H9 (cell line): Measurements from ENCODE around the gene TRHDE. TPM values are rescaled to one million over a fixed set of nuclear protein-coding genes. Genes with fewer than 3 reads are reported as not detected.

Source experiments
- DNase-seq: peaks from one replicate; pipeline ENCODE4 v3.0.0-alpha.2; 2017
- H2AFZ ChIP-seq: one replicate; pipeline ENCODE4 v1.6.1; 2013; ENCODE audit warnings: mild to moderate bottlenecking, low read length, control low read depth, moderate library complexity
- H2AK5ac ChIP-seq: 2 replicates; pipeline ENCODE4 v1.6.1; 2013; ENCODE audit warnings: low read length, control low read depth, mixed read lengths; ENCODE audit not compliant: insufficient read length
- H2BK120ac ChIP-seq: one replicate; pipeline ENCODE4 v1.6.1; 2013; ENCODE audit warnings: low read depth, mild to moderate bottlenecking, low read length, control low read depth, inconsistent platforms; ENCODE audit not compliant: poor library complexity, severe bottlenecking
- H2BK12ac ChIP-seq: 2 replicates; pipeline ENCODE4 v1.6.1; 2013; ENCODE audit warnings: low read length, control low read depth, mixed read lengths, low read depth; ENCODE audit not compliant: insufficient read length
- H2BK15ac ChIP-seq: 2 replicates; pipeline ENCODE4 v1.6.1; 2013; ENCODE audit warnings: low read depth, low read length, control low read depth
- H2BK20ac ChIP-seq: one replicate; pipeline ENCODE4 v1.6.1; 2013; ENCODE audit warnings: low read depth, mild to moderate bottlenecking, low read length, control low read depth, inconsistent platforms; ENCODE audit not compliant: poor library complexity, severe bottlenecking
- H2BK5ac ChIP-seq: 2 replicates; pipeline ENCODE4 v1.6.1; 2013; ENCODE audit warnings: low read length, control low read depth, mixed read lengths; ENCODE audit not compliant: insufficient read length
- H3K14ac ChIP-seq: 2 replicates; pipeline ENCODE4 v1.6.1; 2013; ENCODE audit warnings: low read length, control low read depth; ENCODE audit not compliant: insufficient read depth
- H3K18ac ChIP-seq: 2 replicates; pipeline ENCODE4 v1.6.1; 2013; ENCODE audit warnings: low read depth, mild to moderate bottlenecking, mixed read lengths, low read length, control low read depth; ENCODE audit not compliant: insufficient read length
- H3K23ac ChIP-seq: 2 replicates; pipeline ENCODE4 v1.6.1; 2013; ENCODE audit warnings: low read length, control low read depth, mixed read lengths, low read depth; ENCODE audit not compliant: insufficient read length
- H3K23me2 ChIP-seq: 2 replicates; pipeline ENCODE4 v1.6.1; 2013; ENCODE audit warnings: low read depth, mild to moderate bottlenecking, mixed read lengths, low read length, control low read depth; ENCODE audit not compliant: insufficient read length, poor library complexity, severe bottlenecking
- H3K27ac ChIP-seq: 2 replicates; pipeline ENCODE4 v1.5.1; 2013; ENCODE audit warnings: low read length, control low read depth, mixed read lengths, low read depth; ENCODE audit not compliant: insufficient read length
- H3K27me3 ChIP-seq: 2 replicates; pipeline ENCODE4 v1.6.1; 2013; ENCODE audit warnings: low read length, control low read depth, inconsistent platforms; ENCODE audit not compliant: insufficient read depth
- H3K4ac ChIP-seq: 2 replicates; pipeline ENCODE4 v1.6.1; 2013; ENCODE audit warnings: low read depth, mild to moderate bottlenecking, control low read depth, inconsistent platforms, low read length, moderate library complexity
- H3K4me1 ChIP-seq: 2 replicates; pipeline ENCODE4 v1.6.1; 2013; ENCODE audit warnings: low read length, control low read depth, inconsistent platforms; ENCODE audit not compliant: insufficient read depth
- H3K4me2 ChIP-seq: 2 replicates; pipeline ENCODE4 v1.6.1; 2013; ENCODE audit warnings: low read length, control low read depth, mixed read lengths; ENCODE audit not compliant: insufficient read length, insufficient read depth
- H3K56ac ChIP-seq: 2 replicates; pipeline ENCODE4 v1.6.1; 2013; ENCODE audit warnings: low read depth, mild to moderate bottlenecking, mixed read lengths, low read length, control low read depth; ENCODE audit not compliant: insufficient read length
- H3K79me1 ChIP-seq: 2 replicates; pipeline ENCODE4 v1.6.1; 2013; ENCODE audit warnings: low read depth, mild to moderate bottlenecking, moderate library complexity, low read length, control low read depth, inconsistent platforms; ENCODE audit not compliant: insufficient read depth, poor library complexity, severe bottlenecking
- H3K79me2 ChIP-seq: 2 replicates; pipeline ENCODE4 v1.6.1; 2013; ENCODE audit warnings: low read length, control low read depth, inconsistent platforms; ENCODE audit not compliant: insufficient read depth
- H3K9ac ChIP-seq: 2 replicates; pipeline ENCODE4 v1.6.1; 2013; ENCODE audit warnings: low read length, control low read depth, mixed read lengths; ENCODE audit not compliant: insufficient read length; ENCODE audit errors: extremely low read depth
- H3K9me3 ChIP-seq: one replicate; pipeline ENCODE4 v1.6.1; 2013; ENCODE audit warnings: low read depth, low read length, inconsistent platforms; ENCODE audit not compliant: control insufficient read depth
- H3T11ph ChIP-seq: one replicate; pipeline ENCODE4 v1.6.1; 2013; ENCODE audit warnings: mild to moderate bottlenecking, low read length, control low read depth, inconsistent platforms
- H4K20me1 ChIP-seq: one replicate; pipeline ENCODE4 v1.6.1; 2013; ENCODE audit not compliant: control insufficient read depth, insufficient read length, insufficient read depth
- H4K5ac ChIP-seq: 2 replicates; pipeline ENCODE4 v1.6.1; 2013; ENCODE audit warnings: low read depth, mild to moderate bottlenecking, mixed read lengths, low read length, control low read depth; ENCODE audit not compliant: insufficient read length
- H4K8ac ChIP-seq: replicated peaks from 2 replicates; pipeline ENCODE4 v1.6.1; 2013; ENCODE audit warnings: low read length, control low read depth, mixed read lengths, low read depth; ENCODE audit not compliant: insufficient read length
- H4K91ac ChIP-seq: 2 replicates; pipeline ENCODE4 v1.6.1; 2013; ENCODE audit warnings: low read depth, mild to moderate bottlenecking, moderate library complexity, mixed read lengths, low read length, control low read depth; ENCODE audit not compliant: insufficient read length
- H3K27ac Mint-ChIP-seq, 3 experiments: 2 replicates in 2 of 3; 3 replicates in 1 of 3; pipeline ENCODE4 v1.8.0; 2020 to 2021; ENCODE audit warnings: mixed read lengths in 3 of 3, mild to moderate bottlenecking in 1 of 3, moderate library complexity in 1 of 3
- H3K27me3 Mint-ChIP-seq: 2 replicates; pipeline ENCODE4 v1.8.0; 2021; ENCODE audit warnings: low read depth, mild to moderate bottlenecking, moderate library complexity, mixed read lengths
- H3K36me3 Mint-ChIP-seq, 3 experiments: 2 replicates in 2 of 3; 3 replicates in 1 of 3; pipeline ENCODE4 v1.8.0; 2020 to 2021; ENCODE audit warnings: low read depth in 3 of 3, mixed read lengths in 3 of 3; ENCODE audit not compliant: insufficient read depth in 1 of 3
- H3K4me1 Mint-ChIP-seq, 2 experiments: 2 replicates each; pipeline ENCODE4 v1.8.0; 2020; ENCODE audit warnings: mixed read lengths in 2 of 2
- H3K4me3 Mint-ChIP-seq, 2 experiments: 2 replicates in 1 of 2; 3 replicates in 1 of 2; pipeline ENCODE4 v1.8.0; 2020 to 2021; ENCODE audit warnings: mild to moderate bottlenecking in 2 of 2, mixed read lengths in 2 of 2, moderate library complexity in 1 of 2
- H3K9me3 Mint-ChIP-seq, 2 experiments: 2 replicates in 1 of 2; 3 replicates in 1 of 2; pipeline ENCODE4 v1.8.0; 2020; ENCODE audit warnings: mild to moderate bottlenecking in 2 of 2, mixed read lengths in 2 of 2, moderate library complexity in 1 of 2
- WGBS: extraction: QIAGEN DNeasy Blood & Tissue Kit; methylation state at CpG from one replicate; pipeline ENCODE4 v1.1.7; 2013; ENCODE audit warnings: missing lambda C conversion rate, low lambda C conversion rate, mixed read lengths; ENCODE audit not compliant: insufficient read length; ENCODE audit errors: extremely low coverage; 5-methylcytosine and 5-hydroxymethylcytosine counted together
- total RNA-seq: library from RNA; stranded (reverse); gene quantifications from 2 replicates; pipeline ENCODE4 v1.2.1, GENCODE V29; 2021
- TF ChIP-seq, protein P1 (sequence below): fragments of 200-600 bp; sonication (generic); conservative IDR thresholded peaks from 3 replicates; pipeline ENCODE4 v1.8.0; 2021; ENCODE audit warnings: antibody characterized with exemption, mild to moderate bottlenecking

The TRHDE gene
- total RNA-seq, 1 experiment from 2014 or later = 1.0 TPM

DNA sequence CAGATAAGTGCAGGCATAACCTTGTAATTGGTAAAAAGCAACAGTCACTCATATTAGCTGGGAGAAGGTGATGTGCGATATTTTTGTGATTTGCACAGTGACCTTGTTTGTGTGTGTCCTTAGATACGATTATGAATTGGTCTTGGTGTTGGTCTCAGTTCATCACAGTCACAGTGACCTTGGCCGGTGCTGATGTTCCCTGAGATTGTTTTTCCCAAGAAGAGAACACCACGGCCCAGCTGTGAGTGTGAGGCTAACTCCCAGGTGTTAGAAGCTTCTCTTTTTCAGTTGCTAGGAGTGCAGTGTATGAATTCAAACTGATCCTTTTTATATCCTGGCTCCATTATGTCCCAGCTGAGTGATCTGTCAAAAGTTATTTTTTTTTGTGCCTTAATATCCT is 46.2 kb downstream of the TRHDE start:
- WGBS = no CpG with 5 or more reads among the region's 4 CpGs
- no peak overlapping the region for H3K56ac ChIP-seq

More for the DNA sequence above, 46.2 kb downstream of the TRHDE start:
- no peak overlapping the region for H3K27ac ChIP-seq
- no peak overlapping the region for H3K4me2 ChIP-seq
- H2BK15ac ChIP-seq = no peak overlapping the region
- H3K4me1 ChIP-seq = no peaks in the 10 kb centered on the region
- no peak overlapping the region for H4K91ac ChIP-seq
- no peak overlapping the region for H2BK120ac ChIP-seq
- Mint-ChIP-seq H3K27me3 (no peaks in the 10 kb centered on the region), H3K4me1 (peaks cover 0 to 4% of the 10 kb centered on the region in 2 experiments; a peak in 1 of 4 replicates), H3K4me3 (no peak overlapping the region), H3K27ac (no peak overlapping the region), H3K9me3 (no peaks in the 10 kb centered on the region), H3K36me3 (no peaks in the 10 kb centered on the region)
- no peak overlapping the region for H3T11ph ChIP-seq
- H3K14ac ChIP-seq = no peak overlapping the region
- no peak overlapping the region for H4K5ac ChIP-seq
- DNase-seq = no peak
- H3K9ac ChIP-seq = no peak overlapping the region
- H4K8ac ChIP-seq = no peak overlapping the region
- H2AFZ ChIP-seq = no peak overlapping the region
- H4K20me1 ChIP-seq = no peaks in the 10 kb centered on the region
- no peak overlapping the region for H3K23ac ChIP-seq
- H3K4ac ChIP-seq = no peak overlapping the region
- TF ChIP-seq, protein P1, sequence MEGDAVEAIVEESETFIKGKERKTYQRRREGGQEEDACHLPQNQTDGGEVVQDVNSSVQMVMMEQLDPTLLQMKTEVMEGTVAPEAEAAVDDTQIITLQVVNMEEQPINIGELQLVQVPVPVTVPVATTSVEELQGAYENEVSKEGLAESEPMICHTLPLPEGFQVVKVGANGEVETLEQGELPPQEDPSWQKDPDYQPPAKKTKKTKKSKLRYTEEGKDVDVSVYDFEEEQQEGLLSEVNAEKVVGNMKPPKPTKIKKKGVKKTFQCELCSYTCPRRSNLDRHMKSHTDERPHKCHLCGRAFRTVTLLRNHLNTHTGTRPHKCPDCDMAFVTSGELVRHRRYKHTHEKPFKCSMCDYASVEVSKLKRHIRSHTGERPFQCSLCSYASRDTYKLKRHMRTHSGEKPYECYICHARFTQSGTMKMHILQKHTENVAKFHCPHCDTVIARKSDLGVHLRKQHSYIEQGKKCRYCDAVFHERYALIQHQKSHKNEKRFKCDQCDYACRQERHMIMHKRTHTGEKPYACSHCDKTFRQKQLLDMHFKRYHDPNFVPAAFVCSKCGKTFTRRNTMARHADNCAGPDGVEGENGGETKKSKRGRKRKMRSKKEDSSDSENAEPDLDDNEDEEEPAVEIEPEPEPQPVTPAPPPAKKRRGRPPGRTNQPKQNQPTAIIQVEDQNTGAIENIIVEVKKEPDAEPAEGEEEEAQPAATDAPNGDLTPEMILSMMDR = no peak
- no peak overlapping the region for H2BK12ac ChIP-seq
- H3K79me1 ChIP-seq = no peaks in the 10 kb centered on the region
- H3K9me3 ChIP-seq = no peaks in the 10 kb centered on the region
- no peak overlapping the region for H2BK5ac ChIP-seq
- H3K18ac ChIP-seq = no peak overlapping the region
- no peaks in the 10 kb centered on the region for H3K23me2 ChIP-seq
- no peak overlapping the region for H2AK5ac ChIP-seq
- H3K27me3 ChIP-seq = no peaks in the 10 kb centered on the region
- H2BK20ac ChIP-seq = no peak overlapping the region
- H3K79me2 ChIP-seq = no peaks in the 10 kb centered on the region
